Eye (tissue), 1 donor: ENCODE measurements around the gene CRISPLD2.
A peak's percentile ranks its signal among the peaks of the same experiment; 100 is the strongest.
"Not testable (repeated sequence)": the region's sequence is repeated elsewhere in the genome, so short reads cannot be mapped to it uniquely, and the experiment has no call there.

ENCODE experiments used
- DNase-seq: peaks from one replicate; pipeline ENCODE4 v3.0.0-alpha.2; 2015

Gene CRISPLD2

DNA sequence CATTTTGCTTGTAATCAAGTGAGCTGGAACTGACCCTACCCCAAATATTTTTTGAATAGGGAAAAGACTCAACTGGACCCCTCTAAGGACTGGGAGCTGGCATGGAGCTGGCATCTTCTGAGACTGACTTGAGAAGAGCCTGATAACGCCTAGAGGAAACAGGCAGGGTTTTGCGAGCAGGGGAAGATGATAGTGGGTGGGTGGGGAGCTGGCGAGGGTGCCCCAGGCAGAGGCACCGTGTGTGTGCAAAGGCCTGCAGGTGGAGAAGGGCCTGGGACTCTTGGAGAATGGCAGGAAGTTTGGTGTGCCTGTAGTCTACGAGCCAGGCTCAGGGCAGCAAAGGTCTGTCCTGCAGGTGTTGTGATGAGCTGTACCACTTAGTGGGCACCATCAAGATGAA lies 4.1 kb downstream of the CRISPLD2 start:
- no peak for DNase-seq

DNA sequence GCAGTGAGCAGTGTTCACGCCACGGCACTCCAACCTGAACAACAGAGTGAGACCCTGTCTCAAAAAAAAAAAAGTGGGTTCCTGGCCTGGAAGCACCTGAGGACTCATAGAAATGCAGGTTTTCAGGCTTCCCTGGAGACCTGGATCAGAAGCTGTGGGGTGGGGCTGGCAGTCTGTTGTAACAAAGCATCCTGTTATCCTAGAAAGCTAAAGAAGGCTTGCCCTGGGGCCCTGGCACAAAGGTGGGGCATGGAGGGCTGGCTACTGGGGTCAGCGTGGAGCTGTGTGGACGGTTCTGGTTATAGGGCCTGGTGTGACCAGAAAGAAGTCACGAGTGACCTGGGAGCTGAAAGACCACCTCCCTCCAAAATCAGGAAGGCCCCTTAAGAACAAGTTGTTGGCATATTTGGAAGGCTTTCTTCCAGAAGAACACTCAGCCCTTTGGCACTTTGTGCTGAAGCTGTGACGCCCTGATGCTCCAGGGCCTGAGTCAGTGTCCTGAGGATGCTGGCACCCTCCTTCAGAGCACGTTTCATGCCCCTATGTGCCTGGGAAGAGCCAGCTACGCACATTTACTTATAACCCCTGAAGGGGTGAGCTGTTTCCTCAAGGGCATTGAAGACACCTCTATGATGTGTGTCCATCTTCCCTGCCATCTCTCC lies 6.2 kb downstream of the CRISPLD2 start:
- no peak for DNase-seq

- DNase-seq = peak; percentile 54
These were observed 6.8 kb downstream of the CRISPLD2 start for GRCh38 chr16:84826558-84826941.

GRCh38 chr16:84827131-84827574 lies 7.4 kb downstream of the CRISPLD2 start:
- DNase-seq = peak; percentile 68

DNA sequence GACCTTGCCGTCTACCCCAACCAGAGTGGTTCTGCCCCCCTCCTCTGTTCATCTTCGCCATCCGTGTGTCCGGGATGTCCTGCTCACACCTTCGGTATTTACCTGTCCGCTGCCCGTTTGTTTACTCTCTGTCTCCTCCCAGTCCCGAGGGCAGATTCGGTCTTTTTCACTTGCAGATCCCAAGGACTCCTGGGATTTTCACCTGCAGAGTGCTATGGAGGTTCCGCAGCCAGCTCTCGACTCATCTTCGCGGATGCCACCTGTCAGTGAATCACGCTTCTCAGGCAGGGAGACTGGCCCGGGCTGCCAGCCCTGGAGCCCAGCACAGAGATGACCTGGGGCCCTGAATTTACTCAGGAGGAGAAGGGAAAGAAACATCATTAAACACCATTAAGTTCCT lies 8.1 kb downstream of the CRISPLD2 start:
- DNase-seq = no peak

GRCh38 chr16:84828322-84828721 lies 8.5 kb downstream of the CRISPLD2 start:
- no peak for DNase-seq

DNA sequence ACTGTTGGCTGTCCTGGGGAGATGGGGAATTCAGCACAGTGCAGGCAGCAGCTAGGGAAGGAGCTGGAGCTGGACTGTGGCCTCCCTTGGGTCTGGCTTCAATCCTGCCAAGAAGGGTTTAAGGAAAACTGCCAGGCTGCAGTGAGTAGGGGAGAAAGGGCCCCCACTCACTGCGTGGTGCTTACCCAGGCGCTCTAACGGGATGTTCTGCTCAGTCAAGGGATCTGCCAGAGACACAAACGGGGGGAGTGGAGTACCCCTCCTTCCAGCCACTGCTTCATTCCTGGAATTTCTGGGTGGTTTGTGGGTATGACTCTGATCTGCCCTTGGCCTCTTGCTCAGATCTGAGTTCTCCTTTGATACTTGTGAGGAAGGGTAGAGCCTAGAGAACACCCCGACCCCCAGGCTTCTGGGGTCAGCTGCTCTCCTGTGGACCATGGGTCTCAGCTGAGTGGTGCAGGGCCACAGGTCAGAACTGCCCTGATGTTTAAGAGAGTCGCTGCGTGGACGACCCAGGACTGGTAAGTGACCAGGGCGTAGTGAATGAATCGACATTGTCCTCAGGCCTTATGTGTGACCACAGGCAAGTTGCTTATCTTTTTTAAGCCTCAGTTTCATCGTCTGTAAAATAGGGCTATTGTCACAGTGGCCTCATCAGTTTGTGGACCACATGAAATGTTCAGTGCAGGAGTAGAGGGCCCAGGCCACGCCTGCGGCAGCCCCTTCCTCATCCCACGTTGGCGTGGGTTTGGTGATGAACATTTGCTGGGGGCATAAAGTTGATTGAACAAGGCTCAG lies 9.6 kb downstream of the CRISPLD2 start:
- DNase-seq = peak; percentile 74

DNA sequence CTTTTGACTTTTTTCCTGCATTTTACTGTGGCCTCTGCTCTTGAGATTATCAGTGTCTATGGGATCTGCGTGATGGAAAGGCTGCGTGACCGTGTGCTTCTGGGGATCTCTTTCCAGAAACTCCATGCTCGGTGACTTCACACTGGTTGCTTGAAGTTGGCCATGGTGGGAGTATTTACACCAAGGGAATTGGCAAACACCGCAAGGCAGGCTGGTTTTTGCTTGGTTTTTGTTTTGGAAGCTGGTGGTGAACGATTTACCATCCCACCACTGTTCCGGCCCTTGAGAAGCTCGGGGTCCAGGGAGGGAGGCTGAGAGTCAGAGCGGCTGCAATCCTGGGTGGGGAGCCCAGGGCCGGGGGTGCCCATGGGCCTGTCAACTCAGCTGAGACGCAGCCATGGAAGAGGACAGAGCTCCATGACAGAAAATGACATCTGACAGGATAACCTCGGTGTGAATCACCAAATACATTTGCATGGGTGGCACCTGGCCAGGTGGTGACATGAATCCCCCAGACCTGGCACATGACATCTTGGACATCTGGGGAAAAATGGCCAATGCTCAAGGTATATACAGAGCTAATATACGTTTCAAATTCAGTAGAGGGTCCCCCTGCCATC lies 11.1 kb downstream of the CRISPLD2 start:
- DNase-seq = no peak

DNA sequence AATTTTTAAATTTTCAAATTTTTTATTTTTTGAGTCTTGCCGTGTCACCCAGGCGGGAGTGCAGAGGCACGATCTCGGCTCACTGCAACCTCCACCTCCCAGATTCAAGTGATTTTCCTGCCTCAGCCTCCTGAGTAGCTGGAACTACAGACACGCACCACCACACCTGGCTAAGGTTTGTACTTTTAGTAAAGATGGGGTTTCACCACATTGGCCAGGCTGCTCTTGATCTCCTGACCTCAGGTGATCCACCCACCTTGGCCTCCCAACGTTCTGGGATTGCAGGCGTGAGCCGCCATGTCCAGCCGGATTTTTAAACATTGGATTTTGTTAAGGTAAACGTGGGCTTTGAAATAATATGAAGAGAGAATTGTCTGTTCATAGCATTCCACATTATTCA lies 11.9 kb downstream of the CRISPLD2 start:
- DNase-seq = not testable (repeated sequence)

DNA sequence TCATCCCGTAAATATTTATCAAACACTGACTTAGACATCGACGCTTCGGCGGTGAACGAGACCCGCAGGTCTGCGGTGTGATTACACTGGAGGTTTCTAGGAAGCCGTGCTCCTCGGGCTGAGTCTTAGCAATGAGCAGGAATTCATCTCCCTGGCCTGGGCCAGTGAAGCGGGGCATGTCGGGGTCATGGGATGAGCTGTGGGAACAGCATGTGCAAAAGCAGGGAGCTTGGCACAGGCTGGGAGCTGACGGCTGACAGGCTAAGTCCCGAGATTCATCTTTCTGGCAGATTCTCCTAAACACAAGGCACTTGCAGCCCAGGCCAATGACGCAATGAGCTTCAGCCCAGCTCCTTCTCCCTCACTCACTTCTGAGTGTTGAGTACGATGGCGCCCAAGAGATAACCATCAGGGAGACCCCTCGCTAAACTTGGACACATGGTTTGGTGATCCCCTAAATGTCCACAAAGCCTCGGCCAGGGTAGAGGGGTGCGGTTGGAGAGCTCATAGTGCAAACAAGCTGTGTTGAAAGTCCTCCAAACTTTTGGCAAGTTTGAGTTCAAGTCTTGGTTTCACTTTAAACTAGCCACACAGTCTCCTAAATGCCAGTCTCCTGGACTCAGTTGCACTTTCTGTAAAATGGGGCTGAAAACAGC lies 12.8 kb downstream of the CRISPLD2 start:
- DNase-seq = no peak

- DNase-seq = no peak
These were observed 13.3 kb downstream of the CRISPLD2 start for GRCh38 chr16:84833144-84833500.

DNA sequence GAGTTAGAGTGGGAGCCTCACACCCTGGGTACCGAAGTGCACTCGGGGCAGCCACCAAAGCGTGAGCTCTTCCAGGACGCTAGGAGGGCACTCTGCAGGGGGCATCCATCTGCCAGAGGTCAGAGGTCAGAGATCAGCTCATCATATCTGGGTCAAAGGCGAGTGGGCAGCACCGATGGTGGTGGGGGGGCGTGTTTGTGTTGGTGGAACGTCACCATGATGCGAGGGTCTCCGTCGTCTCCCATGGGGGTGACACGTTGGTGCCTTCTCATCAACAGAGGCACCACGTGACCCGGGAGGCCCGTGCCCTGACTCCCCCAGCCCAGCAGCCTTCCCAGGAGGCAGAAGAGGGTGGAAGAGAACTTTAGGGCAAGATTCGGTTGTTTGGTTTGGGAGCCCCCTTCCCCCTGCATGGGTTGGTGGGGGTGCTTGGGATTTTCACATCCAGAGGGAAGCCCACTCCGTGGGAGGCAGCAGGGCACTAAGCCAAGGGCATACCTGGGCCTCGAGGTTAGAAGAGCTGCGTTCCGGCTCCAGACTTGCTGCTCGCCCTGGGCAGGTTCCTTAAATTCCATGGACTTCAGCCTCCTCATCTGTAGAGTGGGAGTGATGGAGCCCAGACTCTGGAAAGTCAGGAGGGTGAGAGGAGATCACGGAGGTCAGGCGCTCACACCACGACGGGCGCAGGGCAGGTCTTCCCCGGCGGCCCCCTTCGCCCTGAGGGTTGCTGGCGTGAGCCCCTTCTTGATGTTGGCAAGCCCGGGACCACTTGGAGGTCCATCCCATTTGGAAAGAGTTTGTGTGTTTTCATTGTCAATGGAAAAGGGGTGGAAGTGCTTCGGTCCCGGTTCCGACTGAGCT lies 14.0 kb downstream of the CRISPLD2 start:
- DNase-seq = no peak

GRCh38 chr16:84834403-84834772 lies 14.6 kb downstream of the CRISPLD2 start:
- DNase-seq = no peak

GRCh38 chr16:84836234-84836647 lies 16.5 kb downstream of the CRISPLD2 start:
- DNase-seq = peak; percentile 76

DNA sequence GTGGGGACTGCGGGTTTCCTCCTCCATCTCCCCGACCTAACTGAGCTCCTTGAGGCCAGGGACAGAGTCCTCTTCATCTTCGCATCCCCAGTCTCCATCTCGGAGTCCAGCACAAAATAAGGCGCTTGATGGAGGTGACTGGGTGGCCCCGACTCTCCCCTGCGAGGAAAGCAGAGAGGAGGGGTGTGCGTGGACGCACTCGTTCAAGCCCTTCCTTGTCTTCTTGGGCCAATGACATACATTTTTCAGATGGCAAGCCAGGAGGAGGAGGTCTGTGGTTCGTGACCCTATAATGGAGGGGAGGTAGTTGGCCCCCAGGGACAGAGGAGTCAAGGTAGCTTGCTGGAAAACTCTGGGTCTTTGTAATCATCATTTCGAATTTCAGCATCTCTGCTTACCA lies 17.2 kb downstream of the CRISPLD2 start:
- DNase-seq = no peak

DNA sequence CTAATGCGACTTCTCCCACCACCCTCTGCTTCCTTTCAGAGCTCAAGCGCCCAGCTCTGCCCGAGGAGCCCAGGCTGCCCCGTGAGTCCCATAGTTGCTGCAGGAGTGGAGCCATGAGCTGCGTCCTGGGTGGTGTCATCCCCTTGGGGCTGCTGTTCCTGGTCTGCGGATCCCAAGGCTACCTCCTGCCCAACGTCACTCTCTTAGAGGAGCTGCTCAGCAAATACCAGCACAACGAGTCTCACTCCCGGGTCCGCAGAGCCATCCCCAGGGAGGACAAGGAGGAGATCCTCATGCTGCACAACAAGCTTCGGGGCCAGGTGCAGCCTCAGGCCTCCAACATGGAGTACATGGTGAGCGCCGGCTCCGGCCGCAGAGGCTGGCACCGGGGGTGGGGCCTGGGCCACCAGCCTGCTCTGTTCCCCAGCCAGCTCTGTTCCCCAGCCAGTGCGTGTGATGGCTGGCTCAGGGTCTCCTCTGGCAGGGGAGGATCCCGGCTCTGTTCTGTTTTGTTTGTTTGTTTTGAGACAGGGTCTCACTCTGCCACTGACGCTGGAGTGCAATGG lies 18.7 kb downstream of the CRISPLD2 start:
- no peak for DNase-seq

DNA sequence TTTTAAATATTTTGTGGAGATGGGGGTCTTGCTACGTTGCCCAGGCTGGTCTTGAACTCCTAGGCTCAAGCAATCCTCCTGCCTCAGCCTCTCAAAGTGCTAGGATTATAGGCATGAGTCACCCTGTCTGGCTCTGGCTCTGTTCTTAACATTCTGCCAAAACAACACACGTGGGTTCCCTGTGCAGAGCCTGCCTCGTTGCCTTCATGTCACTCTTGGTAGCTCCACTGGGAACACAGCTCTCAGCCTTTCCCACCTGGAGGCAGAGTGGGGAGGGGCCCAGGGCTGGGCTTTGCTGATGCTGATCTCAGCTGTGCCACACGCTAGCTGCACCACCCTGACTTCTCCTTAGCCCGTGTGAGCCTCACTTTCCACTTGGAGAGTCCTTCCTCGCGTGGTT lies 19.3 kb downstream of the CRISPLD2 start:
- DNase-seq = no peak

DNA sequence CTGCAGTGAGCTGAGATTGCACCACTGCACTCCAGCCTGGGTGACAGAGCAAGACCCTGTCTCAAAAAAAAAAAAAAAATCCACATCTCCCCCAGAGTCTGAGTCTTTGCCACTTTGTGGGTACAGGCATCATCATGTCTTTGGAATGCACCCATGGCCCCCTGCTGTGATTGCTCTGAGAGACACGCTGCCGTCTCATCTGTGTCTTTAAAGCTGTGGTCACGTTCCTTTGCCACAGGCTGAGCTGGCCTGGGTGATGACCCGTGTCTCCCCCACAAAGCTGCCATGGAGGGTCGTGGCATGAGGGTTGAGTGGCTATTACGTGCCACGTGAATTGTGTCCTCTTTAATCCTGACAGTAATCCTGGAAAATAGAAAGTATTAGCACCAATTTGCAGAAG lies 20.2 kb downstream of the CRISPLD2 start:
- no peak for DNase-seq

DNA sequence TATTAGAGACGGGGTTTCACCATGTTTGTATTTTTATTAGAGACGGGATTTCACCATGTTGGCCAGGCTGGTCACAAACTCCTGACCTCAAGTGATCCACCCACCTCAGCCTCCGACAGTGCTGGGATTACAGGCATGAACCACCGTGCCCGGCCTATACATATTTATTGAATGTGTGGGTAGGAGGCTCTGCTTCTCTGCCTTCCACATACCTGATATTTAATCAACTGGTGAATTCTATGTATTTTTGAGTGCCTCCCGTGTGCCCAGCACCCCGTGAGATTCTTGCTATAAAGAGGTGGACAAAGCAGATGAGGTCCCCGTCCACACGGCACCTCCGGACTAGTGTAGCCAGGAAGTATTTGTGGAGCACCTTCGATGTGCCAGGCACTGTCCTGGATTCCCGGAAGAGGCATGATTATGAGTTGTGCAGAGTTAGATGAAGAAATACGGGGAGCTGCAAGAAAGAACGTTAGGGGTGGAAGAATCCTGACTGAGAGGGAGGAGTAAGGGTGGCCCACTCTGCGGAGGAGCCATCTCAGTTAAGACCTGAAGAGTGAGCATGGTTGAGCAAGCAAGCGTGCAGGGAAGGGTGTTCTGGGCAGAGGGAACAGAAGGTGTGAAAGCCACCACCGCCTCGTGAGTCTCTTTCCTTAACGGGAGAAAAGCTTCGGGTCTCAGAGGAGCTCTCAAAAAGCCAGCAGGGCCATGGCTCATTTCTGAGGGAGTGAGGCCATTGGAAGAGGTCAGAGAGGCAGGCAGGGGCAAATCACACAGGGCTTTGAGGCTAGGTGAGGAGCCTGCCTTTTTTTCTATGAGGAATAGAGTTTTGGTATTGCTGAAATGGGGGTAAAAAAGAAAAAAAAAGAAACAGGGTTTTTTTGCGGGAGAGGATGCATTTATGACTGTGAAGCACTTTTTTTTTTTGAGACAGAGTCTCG lies 21.2 kb downstream of the CRISPLD2 start:
- no peak for DNase-seq

DNA sequence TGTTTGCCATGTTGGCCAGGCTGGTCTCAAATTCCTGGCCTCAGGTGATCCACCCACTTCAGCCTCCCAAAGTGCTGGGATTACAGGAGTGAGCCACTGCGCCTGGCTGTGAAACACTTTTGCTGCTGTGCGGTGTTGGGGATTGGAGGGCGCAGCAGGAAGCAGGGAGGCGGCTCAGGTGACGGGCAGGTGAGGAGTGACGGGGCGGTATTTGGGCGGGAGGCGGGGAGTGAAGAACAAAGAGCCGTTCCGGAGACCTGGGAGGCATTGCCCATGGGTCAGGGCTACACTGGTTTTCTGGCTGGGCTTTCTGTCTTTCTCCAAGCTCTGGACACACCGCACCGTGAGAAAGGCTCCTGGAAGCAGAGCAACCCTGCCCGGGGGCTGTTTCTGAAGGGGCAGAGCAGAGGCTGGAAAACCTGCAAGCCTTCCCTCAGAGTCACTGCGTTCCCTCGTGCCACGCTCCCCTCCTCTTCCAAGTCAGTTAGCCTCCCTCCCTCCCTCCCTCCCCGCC lies 22.1 kb downstream of the CRISPLD2 start:
- no peak for DNase-seq
